Muscle layer of colon (tissue), 2 donors: ENCODE data around the gene KLHL29.

Experiments used
- H3K27ac ChIP-seq: one replicate; pipeline ENCODE4 v1.7.0; 2013; ENCODE audit warnings: low read depth, mild to moderate bottlenecking, low read length, moderate library complexity
- H3K27me3 ChIP-seq, 2 donors: one replicate each; pipeline ENCODE4 v1.7.0; 2013; ENCODE audit warnings: low read length in 2 of 2, mild to moderate bottlenecking in 2 of 2; ENCODE audit not compliant: insufficient read depth in 2 of 2, control insufficient read depth in 1 of 2
- H3K36me3 ChIP-seq: one replicate; pipeline ENCODE4 v1.7.0; 2013; ENCODE audit warnings: mild to moderate bottlenecking, low read length; ENCODE audit not compliant: insufficient read depth
- H3K4me1 ChIP-seq: one replicate; pipeline ENCODE4 v1.7.0; 2013; ENCODE audit warnings: mild to moderate bottlenecking, low read length; ENCODE audit not compliant: insufficient read depth
- H3K4me3 ChIP-seq, 2 donors: one replicate each; pipeline ENCODE4 v1.7.0; 2013; ENCODE audit warnings: low read length in 2 of 2, low read depth in 1 of 2, mild to moderate bottlenecking in 1 of 2, moderate library complexity in 1 of 2
- H3K9ac ChIP-seq: one replicate; pipeline ENCODE4 v1.7.0; 2013; ENCODE audit warnings: low read length
- H3K9me3 ChIP-seq: one replicate; pipeline ENCODE4 v1.7.0; 2013; ENCODE audit warnings: mild to moderate bottlenecking, low read length
- donor health status: abdominal sarcoma.
- donor health status: Adenocarcinoma of cecum.

KLHL29 gene

GRCh38 chr2:23467618-23468017 is 82.6 kb downstream of the KLHL29 start:
- Histone ChIP-seq H3K36me3 (no peaks in the 10 kb centered on the region), H3K4me3 (no peak overlapping the region), H3K9ac (no peak overlapping the region), H3K4me1 (peaks cover 33% of the 10 kb centered on the region), H3K9me3 (no peaks in the 10 kb centered on the region), H3K27ac (no peak overlapping the region), H3K27me3 (no peaks in the 10 kb centered on the region)

- Histone ChIP-seq H3K27ac (peak overlapping the region; percentile 49), H3K4me1 (peaks cover 33% of the 10 kb centered on the region), H3K27me3 (no peaks in the 10 kb centered on the region), H3K9me3 (no peaks in the 10 kb centered on the region), H3K36me3 (no peaks in the 10 kb centered on the region), H3K9ac (no peak overlapping the region), H3K4me3 (peak overlapping the region in 1 of 2 donors; percentile 14)
Observed at GRCh38 chr2:23468474-23469141, 83.6 kb downstream of the KLHL29 start.

- no peak overlapping the region for H3K9ac ChIP-seq
- H3K27me3 ChIP-seq = no peaks in the 10 kb centered on the region
- peak overlapping the region in 1 of 2 donors; percentile 14 for H3K4me3 ChIP-seq
- H3K4me1 ChIP-seq = peaks cover 33% of the 10 kb centered on the region
- peak overlapping the region; percentile 49 for H3K27ac ChIP-seq
- H3K36me3 ChIP-seq = no peaks in the 10 kb centered on the region
- no peaks in the 10 kb centered on the region for H3K9me3 ChIP-seq
Observed at GRCh38 chr2:23469142-23469540, 84.2 kb downstream of the KLHL29 start.

GRCh38 chr2:23475036-23475435 is 90.1 kb downstream of the KLHL29 start:
- no peak overlapping the region for H3K9ac ChIP-seq
- no peak overlapping the region for H3K27ac ChIP-seq
- no peaks in the 10 kb centered on the region for H3K36me3 ChIP-seq
- peaks cover 16% of the 10 kb centered on the region for H3K4me1 ChIP-seq
- H3K9me3 ChIP-seq = no peaks in the 10 kb centered on the region
- no peaks in the 10 kb centered on the region for H3K27me3 ChIP-seq
- no peak overlapping the region for H3K4me3 ChIP-seq

- Histone ChIP-seq H3K4me1 (peaks cover 16% of the 10 kb centered on the region), H3K4me3 (no peak overlapping the region), H3K9me3 (no peaks in the 10 kb centered on the region), H3K27ac (no peak overlapping the region), H3K27me3 (no peaks in the 10 kb centered on the region), H3K36me3 (no peaks in the 10 kb centered on the region), H3K9ac (no peak overlapping the region)
Observed at GRCh38 chr2:23475473-23475872, 90.5 kb downstream of the KLHL29 start.

- Histone ChIP-seq H3K27ac (no peak overlapping the region), H3K27me3 (no peaks in the 10 kb centered on the region), H3K4me3 (no peak overlapping the region), H3K9ac (no peak overlapping the region), H3K36me3 (no peaks in the 10 kb centered on the region), H3K4me1 (peaks cover 16% of the 10 kb centered on the region), H3K9me3 (no peaks in the 10 kb centered on the region)
Observed at GRCh38 chr2:23476786-23477185, 91.8 kb downstream of the KLHL29 start.

GRCh38 chr2:23477392-23477791 is 92.4 kb downstream of the KLHL29 start:
- no peak overlapping the region for H3K9ac ChIP-seq
- H3K27me3 ChIP-seq = no peaks in the 10 kb centered on the region
- no peak overlapping the region for H3K27ac ChIP-seq
- H3K9me3 ChIP-seq = no peaks in the 10 kb centered on the region
- H3K36me3 ChIP-seq = no peaks in the 10 kb centered on the region
- H3K4me3 ChIP-seq = no peak overlapping the region
- H3K4me1 ChIP-seq = peaks cover 16% of the 10 kb centered on the region

- no peak overlapping the region for H3K9ac ChIP-seq
- no peaks in the 10 kb centered on the region for H3K27me3 ChIP-seq
Observed at GRCh38 chr2:23478087-23478932, 93.3 kb downstream of the KLHL29 start.

GRCh38 chr2:23478933-23479683 is 94.1 kb downstream of the KLHL29 start:
- Histone ChIP-seq H3K9me3 (no peaks in the 10 kb centered on the region), H3K27ac (no peak overlapping the region), H3K27me3 (no peaks in the 10 kb centered on the region), H3K4me1 (peaks cover 16% of the 10 kb centered on the region), H3K36me3 (no peaks in the 10 kb centered on the region), H3K9ac (no peak overlapping the region), H3K4me3 (no peak overlapping the region)

More at GRCh38 chr2:23478087-23478932, 93.3 kb downstream of the KLHL29 start:
- H3K4me3 ChIP-seq = no peak overlapping the region
- H3K36me3 ChIP-seq = no peaks in the 10 kb centered on the region
- peaks cover 16% of the 10 kb centered on the region for H3K4me1 ChIP-seq
- no peak overlapping the region for H3K27ac ChIP-seq
- no peaks in the 10 kb centered on the region for H3K9me3 ChIP-seq

GRCh38 chr2:23480957-23481797 is 96.2 kb downstream of the KLHL29 start:
- H3K4me1 ChIP-seq = peaks cover 16% of the 10 kb centered on the region
- peak overlapping the region; percentile 56 for H3K27ac ChIP-seq
- no peak overlapping the region for H3K4me3 ChIP-seq
- no peaks in the 10 kb centered on the region for H3K36me3 ChIP-seq
- no peak overlapping the region for H3K9ac ChIP-seq
- H3K9me3 ChIP-seq = no peaks in the 10 kb centered on the region
- H3K27me3 ChIP-seq = no peaks in the 10 kb centered on the region
